Eye (tissue), 1 donor: ENCODE measurements around the gene GPR135.

Experiments used
- DNase-seq: peaks from one replicate; pipeline ENCODE4 v3.0.0-alpha.2; 2015

GPR135 gene

DNA sequence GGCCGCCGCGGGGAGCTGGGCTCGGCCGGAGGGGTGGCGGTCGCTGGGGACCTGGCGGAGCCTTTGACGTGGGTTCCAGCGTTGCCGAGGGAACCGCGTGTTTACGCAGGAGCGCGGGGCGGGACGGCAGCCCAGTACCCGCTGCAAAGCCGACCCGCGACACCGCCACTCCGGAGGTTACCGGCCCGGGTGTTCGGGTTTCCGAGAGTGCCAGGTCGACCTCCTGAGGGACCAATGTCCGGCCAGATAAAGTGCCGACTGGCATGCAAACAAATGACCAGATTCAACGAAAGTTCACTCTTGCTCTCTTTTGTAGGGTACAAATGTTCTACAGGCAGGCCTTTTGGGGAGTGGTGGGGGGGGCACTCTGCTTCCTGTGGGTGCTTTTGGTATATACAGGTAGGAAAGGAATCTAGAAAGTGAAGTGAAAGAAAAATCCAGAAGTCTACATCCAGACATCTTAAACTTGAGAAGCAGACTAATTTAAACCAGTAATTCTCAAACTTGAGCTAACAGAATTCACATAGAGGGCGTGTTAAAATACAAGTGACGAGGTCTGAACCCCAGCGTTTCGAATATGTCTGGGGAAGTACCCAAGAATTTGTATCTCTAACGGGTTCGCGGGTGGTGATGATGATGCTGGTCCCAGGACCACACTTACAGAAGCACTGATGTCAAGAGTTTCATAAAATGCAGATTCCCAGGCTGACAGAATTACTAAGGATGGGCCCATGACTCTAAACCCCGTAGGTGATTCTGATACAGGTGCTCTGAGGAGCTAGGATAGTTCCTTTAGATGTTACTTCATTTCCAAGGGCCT, at the start of gene GPR135:
GPR135 (minus strand) TSS at position 65 of the 820 bp plus-strand sequence. CDS start 154 bp downstream, outside the sequence.
- DNase-seq, result peak; percentile 79

DNA sequence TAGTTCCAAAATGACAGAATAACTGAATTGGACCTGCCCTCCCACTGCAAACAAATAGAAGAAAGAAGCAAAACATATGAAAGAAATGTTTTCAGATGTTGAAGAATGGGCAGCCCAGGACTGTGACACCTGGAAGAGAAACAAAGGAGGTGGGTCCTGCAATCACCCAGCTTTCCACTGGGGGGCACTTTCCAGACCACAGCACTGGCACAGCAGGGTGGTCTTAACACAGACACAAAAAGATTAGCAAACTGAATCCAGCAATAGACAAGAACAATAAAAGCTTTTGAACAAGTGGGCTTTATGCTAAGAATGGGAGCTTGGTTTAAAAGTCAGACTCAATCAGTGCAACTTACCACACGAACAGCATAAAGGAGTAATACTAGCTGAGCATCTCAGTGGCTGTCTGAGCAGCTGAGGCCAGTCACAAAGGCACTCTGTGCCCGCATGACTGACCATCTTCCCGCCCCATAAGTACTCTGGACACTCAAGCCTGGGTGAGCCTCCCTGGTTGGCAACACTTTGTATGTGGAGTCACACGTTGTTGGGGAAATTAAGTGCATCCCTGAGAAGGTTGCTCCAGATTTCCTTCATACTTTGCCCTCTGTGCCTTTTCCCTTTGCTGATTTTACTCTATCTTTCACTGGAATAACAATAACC, 46.9 kb upstream of the GPR135 start:
- peak; percentile 88 for DNase-seq

DNA sequence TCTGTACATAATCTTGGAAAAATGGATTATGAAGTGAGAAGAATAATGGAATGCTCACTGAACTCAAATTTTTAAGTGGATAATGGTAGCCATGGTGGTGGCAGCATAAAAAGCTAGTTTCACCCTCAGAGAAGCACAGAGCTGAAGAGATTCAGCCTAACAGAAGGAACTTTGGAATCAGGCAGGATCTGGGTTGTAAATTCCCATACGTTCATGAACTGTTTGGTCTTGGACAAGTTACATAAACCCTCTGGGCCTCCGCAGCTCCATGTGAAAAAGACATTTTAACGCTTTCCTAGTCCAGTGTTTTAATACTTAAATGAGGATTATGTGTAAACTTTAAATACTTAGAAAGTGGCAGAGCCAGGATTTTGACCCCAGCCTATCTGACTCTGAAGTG, 45.8 kb upstream of the GPR135 start:
- DNase-seq, result no peak

GRCh38 chr14:59510001-59510400, 44.8 kb upstream of the GPR135 start:
- no peak for DNase-seq

DNA sequence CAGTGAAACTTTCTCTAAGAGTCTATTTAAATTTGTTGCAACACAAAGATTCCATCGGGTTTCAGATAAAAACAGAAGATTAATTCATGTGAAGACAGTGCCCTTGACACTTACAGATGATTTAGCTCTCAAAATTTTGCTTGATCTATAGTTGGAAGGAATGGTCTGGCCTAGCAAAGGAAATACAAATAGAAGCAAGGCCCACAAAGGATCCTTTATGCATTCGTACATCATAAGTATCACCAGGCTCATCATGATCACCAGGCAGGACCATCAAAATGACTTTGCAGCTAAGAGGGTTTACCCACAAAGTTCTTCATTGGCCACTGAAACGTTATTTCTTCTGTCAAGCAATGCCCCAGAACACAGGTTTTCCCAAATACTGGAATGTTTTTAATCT, 43.9 kb upstream of the GPR135 start:
- DNase-seq, result no peak

DNA sequence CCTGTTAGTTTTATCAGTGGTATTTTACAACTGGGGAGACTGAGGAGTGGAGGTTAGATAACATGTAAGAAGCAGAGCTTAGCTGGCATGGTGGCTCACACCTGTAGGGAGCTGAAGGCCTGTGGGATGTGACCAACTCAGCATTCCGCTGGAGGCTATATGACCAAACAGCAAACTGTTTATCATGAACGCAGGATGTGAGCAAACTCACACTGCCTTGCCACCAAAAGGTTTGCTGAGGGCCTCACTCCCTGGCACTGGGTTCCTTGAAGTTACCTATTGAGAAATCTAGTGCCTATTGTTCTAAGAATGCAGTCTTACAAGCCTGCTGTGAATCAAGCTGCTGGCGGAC, 42.5 kb upstream of the GPR135 start:
- no peak for DNase-seq

DNA sequence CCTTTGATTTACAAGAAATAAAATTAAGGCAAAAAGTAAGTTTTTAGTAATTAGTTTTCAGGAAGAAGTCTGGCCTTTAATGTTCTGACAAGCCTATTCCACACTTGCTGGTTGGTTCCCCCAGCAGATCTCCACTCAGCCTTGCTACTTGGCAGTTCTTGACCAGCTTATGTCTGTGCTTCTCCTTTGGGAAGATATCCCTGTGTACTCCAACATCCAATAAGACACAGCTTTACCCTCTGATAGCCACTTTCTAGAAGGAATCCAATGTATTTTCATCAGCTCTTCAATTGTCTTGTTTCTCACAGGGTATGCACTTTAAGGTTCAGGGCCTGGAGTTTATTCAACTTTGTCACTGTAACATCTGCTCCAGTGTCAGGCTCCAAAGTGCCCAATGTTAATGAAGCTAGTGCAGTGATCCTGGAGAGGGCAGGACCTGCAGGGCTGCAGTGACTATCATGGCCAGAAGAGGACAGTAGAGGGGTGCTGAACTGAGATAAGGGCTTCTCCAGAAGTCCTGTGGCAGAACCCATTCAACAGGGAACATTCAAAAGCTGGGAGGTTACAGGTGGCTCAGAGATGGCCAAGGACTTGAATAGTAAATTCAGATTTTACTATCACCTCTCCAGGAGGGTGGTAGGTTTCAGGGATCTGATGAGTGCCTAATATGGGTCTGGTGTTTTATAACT, 42.0 kb upstream of the GPR135 start:
- DNase-seq, result peak; percentile 88

DNA sequence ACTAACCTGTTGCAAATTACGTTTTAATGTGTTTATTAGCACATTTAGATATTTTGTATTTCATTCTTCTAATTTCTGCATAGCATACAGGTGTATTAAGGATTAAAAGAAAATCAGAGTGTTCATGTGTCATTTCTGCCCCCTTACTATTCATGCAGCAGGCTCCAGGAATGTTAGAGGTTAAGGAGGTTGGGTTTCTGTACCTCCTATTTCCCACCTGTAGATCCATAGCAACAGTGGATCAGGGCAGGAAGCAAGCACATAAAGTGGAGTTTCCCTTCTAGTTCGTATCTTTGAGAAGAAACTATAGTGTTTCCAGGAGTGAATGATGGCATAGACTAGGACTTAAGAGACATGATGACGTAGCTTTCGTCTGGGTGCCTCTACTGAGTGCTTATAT, 38.1 kb upstream of the GPR135 start:
- DNase-seq, result no peak

DNA sequence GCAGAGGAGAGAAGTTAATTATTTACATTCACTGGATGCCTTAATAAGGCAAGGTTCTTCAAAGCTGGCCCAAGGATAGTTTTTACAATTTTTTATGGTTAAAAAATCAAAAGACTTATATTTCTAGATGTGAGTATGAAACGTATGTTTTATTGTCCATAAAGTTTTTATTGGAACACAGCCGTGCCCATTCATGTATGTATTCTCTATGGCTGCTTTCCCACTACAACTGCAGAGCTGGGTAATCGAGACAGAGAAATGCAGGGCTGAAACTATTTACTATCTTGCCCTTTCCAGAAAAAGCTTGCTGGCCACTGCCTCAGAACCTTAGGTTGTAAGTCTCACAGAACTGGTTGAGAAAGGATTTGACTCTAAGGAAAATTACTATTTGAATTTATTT, 35.6 kb upstream of the GPR135 start:
- no peak for DNase-seq

- DNase-seq, result no peak
These were observed 27.2 kb upstream of the GPR135 start for GRCh38 chr14:59492384-59492783.

GRCh38 chr14:59490756-59491155, 25.6 kb upstream of the GPR135 start:
- no peak for DNase-seq

GRCh38 chr14:59484639-59485175, 19.5 kb upstream of the GPR135 start:
- no peak for DNase-seq

GRCh38 chr14:59483819-59484638, 18.8 kb upstream of the GPR135 start, which contains the start of the genes JKAMP and L3HYPDH:
JKAMP (plus strand) TSS chr14:59484517; CDS start chr14:59484590, 73 bp downstream.
L3HYPDH (minus strand) TSS chr14:59484408; CDS start chr14:59484316, 92 bp downstream.
- peak; percentile 99 for DNase-seq

DNA sequence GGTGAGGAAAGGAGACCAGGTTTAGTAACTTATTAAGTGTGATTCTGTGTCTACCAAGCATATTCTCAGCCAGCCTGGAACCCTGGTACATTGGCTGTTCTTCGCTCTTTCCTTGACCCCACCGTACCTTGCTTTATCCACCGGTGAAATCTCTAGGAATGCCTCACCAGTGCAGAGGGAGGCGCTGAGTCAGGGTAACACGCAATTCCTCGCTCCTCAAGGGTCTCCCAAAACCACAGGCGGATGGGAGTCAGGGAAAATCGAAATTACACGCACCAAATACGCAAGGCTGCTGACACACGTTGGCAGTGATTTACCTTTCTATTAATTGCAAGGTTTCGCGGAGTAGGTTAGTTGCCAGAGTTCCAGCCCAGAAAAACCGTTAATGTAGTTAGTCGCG, 18.2 kb upstream of the GPR135 start:
- DNase-seq, result no peak

DNA sequence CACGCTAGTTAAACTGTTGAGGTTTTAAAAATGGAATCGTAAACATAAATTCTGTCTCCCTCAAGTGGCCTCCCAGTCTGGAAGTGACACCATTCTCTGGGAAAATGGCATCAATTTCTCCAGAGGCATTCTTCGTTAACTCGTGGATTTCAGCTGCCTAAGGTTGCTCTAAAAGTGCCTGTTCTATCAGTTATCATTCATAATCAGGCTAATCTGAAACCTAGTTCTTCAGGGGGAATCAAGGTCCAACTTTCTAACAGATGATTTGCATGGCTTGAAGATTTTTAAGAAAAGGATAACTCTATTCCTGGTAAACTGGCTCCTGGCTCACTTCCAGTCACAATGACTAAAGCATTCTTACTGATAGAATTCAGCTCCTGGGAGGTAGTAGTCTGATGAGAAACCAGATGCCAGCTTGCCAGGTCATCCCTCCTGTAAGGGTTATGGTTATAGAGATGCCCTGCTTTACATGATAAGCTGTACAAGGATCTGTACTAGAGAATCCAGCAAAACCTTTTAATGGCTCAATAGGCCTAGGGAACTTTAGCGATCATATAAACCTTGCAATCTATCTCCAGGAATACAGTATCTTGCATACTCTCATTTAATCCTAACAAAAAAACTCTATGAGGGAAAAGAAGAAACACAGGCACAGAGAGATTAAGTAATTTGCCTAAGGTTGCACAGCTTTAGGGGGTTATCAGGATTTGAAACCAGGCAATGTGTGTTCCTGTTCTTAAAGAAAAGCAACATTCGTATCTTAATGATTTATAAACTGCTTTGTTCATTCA, 17.6 kb upstream of the GPR135 start:
- peak; percentile 31 for DNase-seq

GRCh38 chr14:59481871-59482540, 16.8 kb upstream of the GPR135 start:
- no peak for DNase-seq

GRCh38 chr14:59481407-59481806, 16.2 kb upstream of the GPR135 start:
- DNase-seq, result no peak

GRCh38 chr14:59480166-59480565, 15.0 kb upstream of the GPR135 start:
- no peak for DNase-seq

DNA sequence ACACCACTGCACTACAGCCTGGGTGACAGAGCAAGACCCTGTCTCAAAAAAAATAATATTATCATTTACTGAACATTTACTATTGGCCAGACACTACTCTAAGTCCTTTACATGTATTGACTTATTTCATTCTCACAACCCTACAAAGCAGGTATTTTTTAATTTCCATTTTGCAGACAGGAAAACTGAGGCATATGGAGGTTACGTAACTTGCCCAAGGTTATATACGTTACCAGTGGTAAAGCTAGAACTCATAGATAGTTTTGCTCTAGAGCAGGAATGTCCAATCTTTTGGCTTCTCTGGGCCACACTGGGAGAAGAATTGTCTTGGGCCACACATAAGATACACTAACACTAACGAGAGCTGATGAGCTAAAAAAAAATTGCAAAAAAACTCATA, 13.4 kb upstream of the GPR135 start:
- no peak for DNase-seq

- DNase-seq, result no peak
These were observed 10.5 kb upstream of the GPR135 start for GRCh38 chr14:59475709-59476108.

DNA sequence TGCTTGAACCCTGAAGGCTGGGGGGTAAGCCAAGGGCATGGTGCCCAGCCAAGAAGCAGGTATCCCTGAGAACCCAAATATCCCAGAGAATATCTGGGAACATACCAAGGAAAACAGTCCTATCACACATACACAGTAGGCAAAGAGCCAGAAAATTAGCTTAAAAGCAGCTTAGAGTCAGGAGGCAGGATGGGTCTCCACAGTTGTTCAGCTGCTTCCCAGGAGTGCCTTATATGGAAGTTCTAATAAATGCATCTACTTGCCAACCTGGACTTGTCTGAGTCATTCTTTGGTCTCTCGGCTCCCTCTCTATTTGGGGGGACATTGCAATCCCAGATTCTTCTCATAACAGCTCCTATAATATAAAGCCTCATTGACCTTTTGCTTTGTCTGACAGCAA, 9.0 kb upstream of the GPR135 start:
- DNase-seq, result no peak
